ENCODE measurements around the gene ME3.

Gene ME3

GRCh38 chr11:86514453-86514852, 158.0 kb downstream of the ME3 start:
- DNase-seq (ENCODE audit: low read depth in 2 of 2) = no peak

GRCh38 chr11:86513746-86514373, 158.6 kb downstream of the ME3 start:
- DNase-seq (ENCODE audit: low read depth in 2 of 2) = no peak

GRCh38 chr11:86513138-86513537, 159.3 kb downstream of the ME3 start:
- no peak for DNase-seq (ENCODE audit: low read depth in 2 of 2)

- DNase-seq (ENCODE audit: low read depth in 2 of 2) = no peak
These were observed 161.3 kb downstream of the ME3 start for GRCh38 chr11:86511086-86511551.

GRCh38 chr11:86510674-86511073, 161.7 kb downstream of the ME3 start:
- DNase-seq (ENCODE audit: low read depth in 2 of 2) = no peak

- no peak for DNase-seq (ENCODE audit: low read depth in 2 of 2)
These were observed 162.3 kb downstream of the ME3 start for GRCh38 chr11:86510097-86510496.

- no peak for DNase-seq (ENCODE audit: low read depth in 2 of 2)
These were observed 162.8 kb downstream of the ME3 start for GRCh38 chr11:86509588-86509974.

GRCh38 chr11:86508604-86509587, 163.5 kb downstream of the ME3 start:
- DNase-seq (ENCODE audit: low read depth in 2 of 2) = no peak

- no peak for DNase-seq (ENCODE audit: low read depth in 2 of 2)
These were observed 165.1 kb downstream of the ME3 start for GRCh38 chr11:86507249-86507845.

GRCh38 chr11:86506235-86506634, 166.2 kb downstream of the ME3 start:
- no peak for DNase-seq (ENCODE audit: low read depth in 2 of 2)

GRCh38 chr11:86503131-86503530, 169.3 kb downstream of the ME3 start:
- DNase-seq (ENCODE audit: low read depth in 2 of 2) = no peak

- no peak for DNase-seq (ENCODE audit: low read depth in 2 of 2)
These were observed 170.2 kb downstream of the ME3 start for GRCh38 chr11:86502137-86502642.

GRCh38 chr11:86500500-86501140, 171.8 kb downstream of the ME3 start:
- DNase-seq (ENCODE audit: low read depth in 2 of 2) = no peak

GRCh38 chr11:86499723-86500129, 172.7 kb downstream of the ME3 start:
- DNase-seq (ENCODE audit: low read depth in 2 of 2) = no peak

- DNase-seq (ENCODE audit: low read depth in 2 of 2) = no peak
These were observed 174.6 kb downstream of the ME3 start for GRCh38 chr11:86497836-86498235.

- no peak for DNase-seq (ENCODE audit: low read depth in 2 of 2)
These were observed 175.1 kb downstream of the ME3 start for GRCh38 chr11:86497310-86497709.

GRCh38 chr11:86495351-86495750, 177.1 kb downstream of the ME3 start:
- no peak for DNase-seq (ENCODE audit: low read depth in 2 of 2)

GRCh38 chr11:86492370-86493010, 179.9 kb downstream of the ME3 start:
- DNase-seq (ENCODE audit: low read depth in 2 of 2) = no peak

GRCh38 chr11:86491027-86491426, 181.4 kb downstream of the ME3 start:
- DNase-seq (ENCODE audit: low read depth in 2 of 2) = no peak

GRCh38 chr11:86490582-86490981, 181.8 kb downstream of the ME3 start:
- no peak for DNase-seq (ENCODE audit: low read depth in 2 of 2)

GRCh38 chr11:86489442-86489841, 183.0 kb downstream of the ME3 start:
- DNase-seq (ENCODE audit: low read depth in 2 of 2) = no peak
